H1 (cell line): ENCODE data around the gene AKR1C2. TPM values are rescaled to one million over a fixed set of nuclear protein-coding genes. Genes with fewer than 3 reads are reported as not detected.

Experiments used
- CTCF ChIA-PET: fragments of 300-600 bp; sonication (Branson Sonifier 250); formaldehyde crosslinking; loops from one replicate; lab custom pipeline; 2021; ENCODE audit not compliant: partially characterized antibody; lab: Charles Lee
- POLR2A ChIA-PET: fragments of 300-600 bp; sonication (Branson Sonifier 250); formaldehyde crosslinking; loops from one replicate; lab custom pipeline; 2021; ENCODE audit warnings: inconsistent platforms; ENCODE audit not compliant: partially characterized antibody; lab: Charles Lee
- DNase-seq, 2 experiments: peaks; one replicate each; pipeline versions ENCODE4 v3.0.0 to v3.0.0-alpha.2; 2010 to 2022; ENCODE audit warnings: low spot score in 2 of 2, low read depth in 1 of 2, mixed read lengths in 1 of 2
- FAIRE-seq: peaks from 2 replicates; lab custom pipeline; 2011; peaks lifted over from hg19 to GRCh38; lab: Jason Lieb, UNC
- H2AFZ ChIP-seq: 2 replicates; pipeline ENCODE4 v1.8.1; 2012; ENCODE audit warnings: low read length, inconsistent platforms
- H2AK5ac ChIP-seq: 2 replicates; pipeline ENCODE4 v1.6.1; 2013; ENCODE audit warnings: low read depth, low read length
- H2BK120ac ChIP-seq: replicated peaks from 2 replicates; pipeline ENCODE3; 2013; ENCODE audit warnings: low read depth, low read length, inconsistent platforms
- H2BK12ac ChIP-seq: 2 replicates; pipeline ENCODE4 v1.6.1; 2013; ENCODE audit warnings: low read depth, low read length
- H2BK15ac ChIP-seq: 2 replicates; pipeline ENCODE4 v1.6.1; 2013; ENCODE audit warnings: low read length
- H2BK20ac ChIP-seq: 2 replicates; pipeline ENCODE4 v1.6.1; 2013; ENCODE audit warnings: low read length
- H2BK5ac ChIP-seq: 2 replicates; pipeline ENCODE4 v1.6.1; 2013; ENCODE audit warnings: low read depth, low read length
- H3K14ac ChIP-seq: 2 replicates; pipeline ENCODE4 v1.6.1; 2013; ENCODE audit warnings: inconsistent platforms; ENCODE audit not compliant: insufficient read length
- H3K18ac ChIP-seq: 2 replicates; pipeline ENCODE4 v1.6.1; 2013; ENCODE audit warnings: low read length; ENCODE audit errors: extremely low read depth
- H3K23ac ChIP-seq: 2 replicates; pipeline ENCODE4 v1.6.1; 2013; ENCODE audit warnings: inconsistent platforms; ENCODE audit not compliant: insufficient read length
- H3K23me2 ChIP-seq: 2 replicates; pipeline ENCODE4 v1.6.1; 2013; ENCODE audit warnings: low read depth, low read length
- H3K27ac ChIP-seq: 2 replicates; pipeline ENCODE4 v1.6.1; 2011; ENCODE audit warnings: low read depth, low read length, inconsistent platforms
- H3K27me3 ChIP-seq, 4 experiments: replicated peaks in 1 of 4; 1 replicate in 1 of 4; 2 replicates in 3 of 4; pipeline versions ENCODE4 v1.6.1 to v1.8.1; 2011 to 2013; ENCODE audit warnings: low read length in 3 of 4, mild to moderate bottlenecking in 3 of 4, inconsistent platforms in 2 of 4, mixed read lengths in 2 of 4, moderate library complexity in 1 of 4; ENCODE audit not compliant: control insufficient read depth in 3 of 4, insufficient read depth in 3 of 4; ENCODE audit errors: extremely low read depth in 1 of 4
- H3K36me3 ChIP-seq, 4 experiments: 2 replicates each; pipeline versions ENCODE4 v1.6.1 to v1.8.1; 2011 to 2013; ENCODE audit warnings: mild to moderate bottlenecking in 4 of 4, low read length in 3 of 4, moderate library complexity in 2 of 4, control low read depth in 1 of 4, inconsistent platforms in 1 of 4; ENCODE audit not compliant: insufficient read depth in 4 of 4, control insufficient read depth in 2 of 4
- H3K4ac ChIP-seq: replicated peaks from 2 replicates; pipeline ENCODE3; 2013; ENCODE audit warnings: low read length, low read depth, mixed read lengths, inconsistent platforms; ENCODE audit not compliant: insufficient read length
- H3K4me1 ChIP-seq, 4 experiments: replicated peaks in 1 of 4; 1 replicate in 1 of 4; 2 replicates in 3 of 4; pipeline versions ENCODE4 v1.6.1 to v1.8.1; 2011 to 2013; ENCODE audit warnings: low read length in 3 of 4, inconsistent platforms in 2 of 4, mixed read lengths in 1 of 4; ENCODE audit not compliant: insufficient read depth in 4 of 4, control insufficient read depth in 3 of 4
- H3K4me2 ChIP-seq, 2 experiments: 2 replicates each; pipeline versions ENCODE4 v1.6.1 to v1.8.1; 2011 to 2013; ENCODE audit warnings: low read depth in 2 of 2, low read length in 2 of 2, control low read depth in 1 of 2, inconsistent platforms in 1 of 2, mild to moderate bottlenecking in 1 of 2; ENCODE audit not compliant: insufficient read depth in 1 of 2
- H3K4me3 ChIP-seq, 4 experiments: fragments of 200-600, 300-600 bp in 1 of 4; sonication (generic), shearing (Covaris generic), sonication (Bioruptor Twin) in 1 of 4; 2 replicates each; pipeline versions ENCODE4 v1.5.1 to v1.8.1; 2011 to 2016; ENCODE audit warnings: low read length in 4 of 4, low read depth in 3 of 4, control low read depth in 2 of 4, inconsistent platforms in 2 of 4, mild to moderate bottlenecking in 2 of 4, mixed read lengths in 1 of 4, moderate library complexity in 1 of 4; ENCODE audit not compliant: insufficient read depth in 2 of 4; ENCODE audit errors: extremely low read depth in 1 of 4
- H3K56ac ChIP-seq: replicated peaks from 2 replicates; pipeline ENCODE3; 2013; ENCODE audit warnings: low read depth, mild to moderate bottlenecking, mixed read lengths, low read length, inconsistent platforms; ENCODE audit not compliant: insufficient read length
- H3K79me1 ChIP-seq: 2 replicates; pipeline ENCODE4 v1.6.1; 2013; ENCODE audit warnings: low read depth, low read length, control low read depth
- H3K79me2 ChIP-seq, 2 experiments: 2 replicates each; pipeline versions ENCODE4 v1.6.1 to v1.8.1; 2012 to 2013; ENCODE audit warnings: low read length in 2 of 2, mild to moderate bottlenecking in 2 of 2, inconsistent platforms in 1 of 2; ENCODE audit not compliant: insufficient read depth in 2 of 2, control insufficient read depth in 1 of 2
- H3K9ac ChIP-seq, 4 experiments: replicated peaks in 1 of 4; 1 replicate in 1 of 4; 2 replicates in 3 of 4; pipeline versions ENCODE4 v1.6.1 to v1.8.1; 2011 to 2013; ENCODE audit warnings: low read depth in 3 of 4, low read length in 3 of 4, control low read depth in 2 of 4, mild to moderate bottlenecking in 2 of 4, moderate library complexity in 2 of 4, inconsistent platforms in 1 of 4; ENCODE audit errors: extremely low read depth in 1 of 4
- H3K9me3 ChIP-seq, 2 experiments: 2 replicates each; pipeline versions ENCODE4 v1.6.1 to v1.8.1; 2012 to 2013; ENCODE audit warnings: mild to moderate bottlenecking in 2 of 2, moderate library complexity in 2 of 2, control low read depth in 1 of 2, inconsistent platforms in 1 of 2, low read depth in 1 of 2, low read length in 1 of 2, mixed read lengths in 1 of 2; ENCODE audit not compliant: insufficient read depth in 2 of 2
- H4K20me1 ChIP-seq, 2 experiments: replicated peaks in 1 of 2; 2 replicates each; pipeline versions ENCODE3 to v1.8.1; 2011 to 2013; ENCODE audit warnings: inconsistent platforms in 2 of 2, low read length in 2 of 2, mild to moderate bottlenecking in 1 of 2; ENCODE audit not compliant: insufficient read depth in 2 of 2, control insufficient read depth in 1 of 2
- H4K5ac ChIP-seq: 2 replicates; pipeline ENCODE4 v1.6.1; 2013; ENCODE audit warnings: low read length, low read depth, mixed read lengths, inconsistent platforms; ENCODE audit not compliant: insufficient read length
- H4K8ac ChIP-seq: 2 replicates; pipeline ENCODE4 v1.8.0; 2013; ENCODE audit warnings: mild to moderate bottlenecking, moderate library complexity, low read length, inconsistent platforms; ENCODE audit not compliant: insufficient read depth; ENCODE audit errors: extremely low read depth
- H4K91ac ChIP-seq: replicated peaks from 2 replicates; pipeline ENCODE3; 2013; ENCODE audit warnings: low read length, mixed read lengths, inconsistent platforms; ENCODE audit not compliant: insufficient read length
- GTF2F1 ChIP-seq: IDR thresholded peaks from 2 replicates; pipeline ENCODE4 v1.6.1; 2012; ENCODE audit warnings: low read depth, low read length, improper control_type of control experiment, borderline replicate concordance
- JUND ChIP-seq: IDR thresholded peaks from 2 replicates; pipeline ENCODE4 v1.6.1; 2011; ENCODE audit warnings: mild to moderate bottlenecking, improper control_type of control experiment, low read length
- POLR2AphosphoS5 ChIP-seq: IDR thresholded peaks from 2 replicates; pipeline ENCODE4 v1.6.1; 2011; ENCODE audit warnings: low read depth, low read length
- SIN3A ChIP-seq, 2 experiments: IDR thresholded peaks in 1 of 2; conservative IDR thresholded peaks in 1 of 2; 2 replicates each; pipeline ENCODE4 v1.6.1; 2011 to 2012; ENCODE audit warnings: low read length in 2 of 2, improper control_type of control experiment in 1 of 2, low read depth in 1 of 2, mild to moderate bottlenecking in 1 of 2
- WGBS, 2 experiments: shearing (Covaris generic) in 1 of 2; methylation state at CpG; one replicate each; pipeline versions ENCODE4 v1.1.6 to v1.1.7; 2013 to 2015; ENCODE audit warnings: low lambda C conversion rate in 2 of 2, mixed read lengths in 2 of 2, inconsistent platforms in 1 of 2, low coverage in 1 of 2, missing lambda C conversion rate in 1 of 2; ENCODE audit not compliant: insufficient replicate concordance in 2 of 2, insufficient coverage in 1 of 2, insufficient read length in 1 of 2; ENCODE audit errors: extremely low coverage in 1 of 2, missing lambda C conversion rate in 1 of 2; 5-methylcytosine and 5-hydroxymethylcytosine counted together
- polyA plus RNA-seq, 7 experiments: library from polyadenylated mRNA; depleted of rRNA in 3 of 7; stranded (reverse) in 5 of 7; unstranded in 2 of 7; fragments of >200 nt in 5 of 7; fragments of 200-250 nt in 2 of 7; gene quantifications; 1 replicate in 5 of 7; 2 replicates in 1 of 7; 4 replicates in 1 of 7; pipeline versions ENCODE4 v1.2.1 to v1.2.3, GENCODE V29; 2011 to 2013; ENCODE audit warnings: missing spikeins in 2 of 7, mixed read lengths in 2 of 7
- total RNA-seq: library from RNA; stranded (reverse); fragmentation: NEBNext Ultra II Directional; extraction: Animal tissue kit (Norgen Biotek cat#: 25700); gene quantifications from 2 replicates; pipeline ENCODE4 v1.2.1, GENCODE V29; 2021

Gene AKR1C2
- total and polyA plus RNA-seq, 2 of the 8 experiments (the other 6 are each of a cell fraction or from before 2014, with no cell fraction given), result 0.77 to 1.2 TPM

DNA sequence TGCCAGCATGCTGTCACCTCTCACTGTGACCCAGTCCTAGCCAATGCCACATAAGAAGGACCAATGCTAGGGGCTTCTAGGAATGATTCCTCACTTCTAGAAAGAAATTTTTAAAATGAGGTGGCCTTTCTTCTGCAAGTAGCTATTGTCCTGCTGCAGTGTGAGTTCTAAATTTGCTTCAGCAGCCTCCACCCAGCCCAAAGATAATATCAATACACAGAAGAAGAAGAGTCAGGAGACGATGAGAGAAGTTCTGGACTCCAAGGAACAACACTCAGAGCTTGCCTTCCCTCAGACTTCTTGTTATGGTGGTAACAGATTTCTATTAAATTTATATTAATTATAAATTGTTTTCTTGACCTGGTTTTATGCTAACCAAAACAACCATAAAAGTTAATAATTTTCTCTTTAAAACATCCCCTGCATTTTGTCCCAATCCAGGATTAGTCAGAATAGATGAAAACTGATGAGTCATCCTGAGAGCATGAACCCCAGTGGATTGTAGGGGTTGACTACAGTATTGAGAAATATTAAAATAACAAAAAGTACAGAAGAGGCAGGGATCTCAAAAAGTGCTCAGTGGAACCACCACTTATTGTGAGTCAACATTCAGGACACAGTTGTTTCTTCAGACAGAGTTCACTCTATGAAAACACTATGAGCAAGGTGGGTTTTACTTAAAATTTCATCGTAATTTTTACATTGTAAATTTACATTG lies 29.6 kb upstream of the AKR1C2 start:
- H2AFZ ChIP-seq, result no peak overlapping the region
- ChIA-PET POLR2A (no interaction called here), CTCF (interaction anchor here (1.1 to 2.6 kb wide), 2 partner anchors 183 to 196 kb away, joined by 3 to 8 read pairs; no protein-coding TSS in a partner anchor)
- TF ChIP-seq SIN3A (conservative IDR thresholded peaks at IDR 0.05 in 1 of 2, IDR thresholded peaks at IDR 0.05 in 1 of 2; ENCODE audit: low read depth in 1 of 2, low read length in 2 of 2), result no peak
- no peak for TF ChIP-seq POLR2AphosphoS5
- TF ChIP-seq GTF2F1, result no peak
- no peak for TF ChIP-seq JUND

More for the DNA sequence above, 29.6 kb upstream of the AKR1C2 start:
- H4K8ac ChIP-seq, result no peak overlapping the region
- no peak overlapping the region for H2BK20ac ChIP-seq
- H3K4me3 ChIP-seq, result no peak overlapping the region
- H3K79me2 ChIP-seq, result no peaks in the 10 kb centered on the region
- H3K9me3 ChIP-seq, result peaks cover 3 to 6% of the 10 kb centered on the region in 2 experiments; a peak in 1 of 4 replicates
- no peaks in the 10 kb centered on the region for H3K23me2 ChIP-seq
- H3K36me3 ChIP-seq, result no peaks in the 10 kb centered on the region
- no peak overlapping the region for H4K5ac ChIP-seq
- no peak overlapping the region for H2BK12ac ChIP-seq
- no peak overlapping the region for H3K27ac ChIP-seq
- no peak overlapping the region for H2BK5ac ChIP-seq
- no peaks in the 10 kb centered on the region for H3K4me1 ChIP-seq
- no peak overlapping the region for H2BK15ac ChIP-seq
- no peak overlapping the region for H3K56ac ChIP-seq
- no peak overlapping the region for H2BK120ac ChIP-seq
- no peaks in the 10 kb centered on the region for H3K79me1 ChIP-seq
- H3K23ac ChIP-seq, result no peak overlapping the region
- H3K9ac ChIP-seq, result no peak overlapping the region
- DNase-seq, result no peak
- H4K91ac ChIP-seq, result no peak overlapping the region
- WGBS, 2 experiments, result 77% methylated on average over 2 of the region's 2 CpGs; no CpG with 5 or more reads in 1 of the 2 experiments
- H4K20me1 ChIP-seq, result no peaks in the 10 kb centered on the region
- H3K18ac ChIP-seq, result no peak overlapping the region
- no peak overlapping the region for H3K14ac ChIP-seq
- H2AK5ac ChIP-seq, result no peak overlapping the region
- H3K27me3 ChIP-seq, result no peaks in the 10 kb centered on the region
- no peak overlapping the region for H3K4me2 ChIP-seq
- H3K4ac ChIP-seq, result no peak overlapping the region
- FAIRE-seq, result no peak
